ENCODE measurements around the gene DNAJC2.

DNAJC2 gene

GRCh38 chr7:103382032-103382402 lies 37.5 kb upstream of the DNAJC2 start:
- DNase-seq (ENCODE audit: low spot score) = no peak
- H3K27ac ChIP-seq = no peak overlapping the region
- CTCF ChIA-PET = no interaction called here
- POLR2A ChIA-PET (ENCODE audit: low non-redundant PET) = no interaction called here
- TF ChIP-seq CTCF (conservative IDR thresholded peaks at IDR 0.05; ENCODE audit: low read depth) = no peak

GRCh38 chr7:103381280-103382031 lies 36.9 kb upstream of the DNAJC2 start:
- CTCF ChIA-PET = no interaction called here
- DNase-seq (ENCODE audit: low spot score) = no peak
- TF ChIP-seq CTCF (conservative IDR thresholded peaks at IDR 0.05; ENCODE audit: low read depth) = no peak
- H3K27ac ChIP-seq = no peak overlapping the region
- POLR2A ChIA-PET (ENCODE audit: low non-redundant PET) = no interaction called here

- ChIA-PET CTCF (interaction anchor here (0.6 kb wide), 1 partner anchor 888 kb away, joined by 3 read pairs; no protein-coding TSS in a partner anchor), POLR2A (ENCODE audit: low non-redundant PET) (no interaction called here)
- no peak for DNase-seq (ENCODE audit: low spot score)
- no peak for TF ChIP-seq CTCF (conservative IDR thresholded peaks at IDR 0.05; ENCODE audit: low read depth)
- no peak overlapping the region for H3K27ac ChIP-seq
Measured at GRCh38 chr7:103380395-103381191, 36.0 kb upstream of the DNAJC2 start.

- TF ChIP-seq CTCF (conservative IDR thresholded peaks at IDR 0.05; ENCODE audit: low read depth) = no peak
- no peak overlapping the region for H3K27ac ChIP-seq
- DNase-seq (ENCODE audit: low spot score) = no peak
- CTCF ChIA-PET = interaction anchor here (0.6 kb wide), 1 partner anchor 889 kb away, joined by 3 read pairs; no protein-coding TSS in a partner anchor
- POLR2A ChIA-PET (ENCODE audit: low non-redundant PET) = no interaction called here
Measured at GRCh38 chr7:103379270-103379975, 34.9 kb upstream of the DNAJC2 start.

GRCh38 chr7:103373866-103374643 lies 29.5 kb upstream of the DNAJC2 start:
- ChIA-PET POLR2A (ENCODE audit: low non-redundant PET) (no interaction called here), CTCF (no interaction called here)
- no peak for DNase-seq (ENCODE audit: low spot score)
- TF ChIP-seq CTCF (conservative IDR thresholded peaks at IDR 0.05; ENCODE audit: low read depth) = no peak
- H3K27ac ChIP-seq = no peak overlapping the region

- ChIA-PET POLR2A (ENCODE audit: low non-redundant PET) (no interaction called here), CTCF (no interaction called here)
- no peak for TF ChIP-seq CTCF (conservative IDR thresholded peaks at IDR 0.05; ENCODE audit: low read depth)
- no peak for DNase-seq (ENCODE audit: low spot score)
- H3K27ac ChIP-seq = no peak overlapping the region
Measured at GRCh38 chr7:103369432-103369831, 24.9 kb upstream of the DNAJC2 start.
